Left lung (tissue), 10 donors: ENCODE data around the gene FBXL17. TPM values are rescaled to one million over a fixed set of nuclear protein-coding genes. Genes with fewer than 3 reads are reported as not detected.

Source experiments
- ATAC-seq: fragments of 200-7000 bp; cut with Tn5 transposase; one replicate; pipeline ENCODE4 v1.9.1; 2020; ENCODE audit warnings: moderate library complexity
- DNase-seq, 4 donors: peaks; one replicate each; pipeline ENCODE4 v3.0.0-alpha.2; 2013 to 2020
- H3K27ac ChIP-seq, 2 donors: fragments of 200-600 bp; sonication (generic) in 1 of 2; one replicate each; pipeline versions ENCODE4 v1.5.0 to v1.8.0; 2020 to 2021
- H3K27me3 ChIP-seq, 2 donors: fragments of 200-600 bp; sonication (generic) in 1 of 2; one replicate each; pipeline versions ENCODE4 v1.5.0 to v1.8.0; 2020 to 2021
- H3K36me3 ChIP-seq, 2 donors: fragments of 200-600 bp; sonication (generic) in 1 of 2; one replicate each; pipeline versions ENCODE4 v1.5.0 to v1.8.0; 2020 to 2021
- H3K4me1 ChIP-seq, 2 donors: fragments of 200-600 bp; one replicate each; pipeline ENCODE4 v1.8.0; 2021
- H3K4me3 ChIP-seq, 2 donors: fragments of 200-600 bp; sonication (generic) in 1 of 2; one replicate each; pipeline versions ENCODE4 v1.5.0 to v1.8.0; 2020 to 2021; ENCODE audit warnings: mild to moderate bottlenecking in 1 of 2
- H3K9me3 ChIP-seq, 2 donors: fragments of 200-600 bp; sonication (generic) in 1 of 2; one replicate each; pipeline versions ENCODE4 v1.5.0 to v1.8.0; 2020 to 2021
- CTCF ChIP-seq, 2 donors: fragments of 200-600 bp; sonication (generic) in 1 of 2; IDR thresholded peaks; one replicate each; pipeline versions ENCODE4 v1.5.0 to v1.8.0; 2021; ENCODE audit warnings: antibody characterized with exemption in 2 of 2
- intact Hi-C, 2 donors: fragments of 100-400 bp; cut with DNase I; formaldehyde crosslinking; loops; one replicate each; pipeline versions ENCODE4 v1.11.2 to v1.14.2; 2022
- polyA plus RNA-seq, 6 donors: library from polyadenylated mRNA; unstranded; fragments of 120-200 nt; gene quantifications; one replicate each; pipeline ENCODE4 v1.2.1, GENCODE V29; 2013; ENCODE audit not compliant: insufficient read length in 6 of 6
- total RNA-seq, 2 donors: library from RNA; stranded (reverse); fragmentation: NEBNext Ultra II Directional; extraction: Animal tissue kit (Norgen Biotek cat#: 25700); gene quantifications; one replicate each; pipeline ENCODE4 v1.2.1, GENCODE V29; 2021
- donor health status: DM: no; HTN: yes; CAD: no.
- donor health status: DM: no; HTN: no; CAD: no.

Gene FBXL17
- total and polyA plus RNA-seq, 8 donors, result 11.8 to 23.8 (median 19.8) TPM

- H3K27me3 ChIP-seq, result no peaks in the 10 kb centered on the region
- intact Hi-C loops, result no loop called here
- DNase-seq (peak in 2 of 4 donors; percentile 49 to 70), ATAC-seq (no peak)
- no peaks in the 10 kb centered on the region for H3K9me3 ChIP-seq
- no peak overlapping the region for H3K4me3 ChIP-seq
- H3K27ac ChIP-seq, result no peak overlapping the region
- no peaks in the 10 kb centered on the region for H3K36me3 ChIP-seq
- no peak for TF ChIP-seq CTCF (IDR thresholded peaks at IDR 0.05)
- no peaks in the 10 kb centered on the region for H3K4me1 ChIP-seq
These were observed 444.1 kb downstream of the FBXL17 start for GRCh38 chr5:107937651-107938355.

GRCh38 chr5:107937204-107937603 is 444.7 kb downstream of the FBXL17 start:
- ATAC-seq (peak; percentile 15), DNase-seq (peak in 2 of 4 donors; percentile 17 to 51)
- intact Hi-C loops, result no loop called here
- H3K9me3 ChIP-seq, result no peaks in the 10 kb centered on the region
- no peaks in the 10 kb centered on the region for H3K27me3 ChIP-seq
- TF ChIP-seq CTCF (IDR thresholded peaks at IDR 0.05), result no peak
- H3K36me3 ChIP-seq, result no peaks in the 10 kb centered on the region
- H3K4me1 ChIP-seq, result no peaks in the 10 kb centered on the region
- no peak overlapping the region for H3K4me3 ChIP-seq
- H3K27ac ChIP-seq, result no peak overlapping the region

GRCh38 chr5:107936515-107936914 is 445.4 kb downstream of the FBXL17 start:
- H3K36me3 ChIP-seq, result no peaks in the 10 kb centered on the region
- no peaks in the 10 kb centered on the region for H3K9me3 ChIP-seq
- ATAC-seq (no peak), DNase-seq (no peak)
- H3K4me3 ChIP-seq, result no peak overlapping the region
- no peaks in the 10 kb centered on the region for H3K27me3 ChIP-seq
- intact Hi-C loops, result no loop called here
- no peaks in the 10 kb centered on the region for H3K4me1 ChIP-seq
- no peak overlapping the region for H3K27ac ChIP-seq
- no peak for TF ChIP-seq CTCF (IDR thresholded peaks at IDR 0.05)

- Histone ChIP-seq H3K4me1 (no peaks in the 10 kb centered on the region), H3K4me3 (no peak overlapping the region), H3K9me3 (no peaks in the 10 kb centered on the region), H3K27me3 (no peaks in the 10 kb centered on the region), H3K36me3 (no peaks in the 10 kb centered on the region), H3K27ac (no peak overlapping the region)
- DNase-seq (no peak), ATAC-seq (no peak)
- intact Hi-C loops, result no loop called here
- TF ChIP-seq CTCF (IDR thresholded peaks at IDR 0.05), result no peak
These were observed 446.3 kb downstream of the FBXL17 start for GRCh38 chr5:107935645-107936044.

GRCh38 chr5:107933326-107933725 is 448.6 kb downstream of the FBXL17 start:
- intact Hi-C loops, result no loop called here
- Histone ChIP-seq H3K9me3 (no peaks in the 10 kb centered on the region), H3K4me3 (no peak overlapping the region), H3K27me3 (no peaks in the 10 kb centered on the region), H3K27ac (no peak overlapping the region), H3K36me3 (no peaks in the 10 kb centered on the region), H3K4me1 (no peaks in the 10 kb centered on the region)
- TF ChIP-seq CTCF (IDR thresholded peaks at IDR 0.05), result no peak
- ATAC-seq (no peak), DNase-seq (no peak)
